NCI-H2227 treated with DMSO at 0.1 percent for 48 hours (cell line): ENCODE results near the gene MTREX.

Experiments
- DNase-seq: peaks from one replicate; lab custom pipeline; 2025; lab: John Stamatoyannopoulos, UW

The MTREX gene

DNA sequence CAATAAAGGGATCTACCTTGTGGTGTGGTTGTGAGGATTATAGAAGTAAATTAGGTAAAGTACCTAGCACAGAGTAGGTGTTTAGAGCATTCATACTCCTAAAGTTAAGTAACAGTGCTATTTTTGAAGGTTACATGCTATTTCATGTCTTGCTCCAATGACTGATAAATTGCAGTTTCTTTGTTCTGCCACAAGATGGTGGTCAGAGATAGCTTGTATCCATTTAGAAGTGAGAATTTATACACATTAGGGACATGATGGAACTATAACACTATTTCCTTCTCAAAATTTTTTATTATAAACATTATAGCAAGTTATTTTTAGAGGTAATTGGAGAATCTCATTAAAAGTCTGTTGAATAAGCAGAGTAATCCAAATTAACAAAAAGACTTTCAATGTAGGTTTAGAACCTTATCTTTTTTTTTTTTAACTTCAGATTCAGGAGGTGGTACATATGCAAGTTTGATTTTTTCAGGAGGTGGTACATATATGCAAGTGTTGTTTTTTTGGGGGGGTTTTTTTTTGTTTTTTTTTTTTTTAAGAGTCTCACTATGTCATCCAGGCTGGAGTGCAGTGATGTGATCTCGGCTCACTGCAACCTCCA is 17.1 kb downstream of the MTREX start:
- peak; percentile 2 for DNase-seq

DNA sequence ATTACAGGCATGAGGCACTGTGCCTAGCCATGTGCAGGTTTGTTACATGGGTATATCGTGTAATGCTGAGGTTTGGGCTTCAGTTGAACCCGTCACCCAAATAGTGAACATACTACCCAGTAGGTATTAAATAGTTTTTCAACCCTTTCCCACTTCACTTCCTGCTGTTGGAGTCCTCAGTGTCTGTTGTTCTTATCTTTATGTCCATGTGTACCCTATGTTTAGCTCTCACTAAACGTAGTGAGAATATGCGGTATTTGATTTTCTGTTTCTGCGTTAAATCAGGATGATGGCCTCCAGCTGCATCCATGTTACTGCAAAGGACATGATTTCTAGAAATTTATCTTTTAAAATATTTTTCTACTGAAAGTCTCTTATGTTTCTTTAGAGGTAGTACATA is 17.8 kb downstream of the MTREX start:
- no peak for DNase-seq

DNA sequence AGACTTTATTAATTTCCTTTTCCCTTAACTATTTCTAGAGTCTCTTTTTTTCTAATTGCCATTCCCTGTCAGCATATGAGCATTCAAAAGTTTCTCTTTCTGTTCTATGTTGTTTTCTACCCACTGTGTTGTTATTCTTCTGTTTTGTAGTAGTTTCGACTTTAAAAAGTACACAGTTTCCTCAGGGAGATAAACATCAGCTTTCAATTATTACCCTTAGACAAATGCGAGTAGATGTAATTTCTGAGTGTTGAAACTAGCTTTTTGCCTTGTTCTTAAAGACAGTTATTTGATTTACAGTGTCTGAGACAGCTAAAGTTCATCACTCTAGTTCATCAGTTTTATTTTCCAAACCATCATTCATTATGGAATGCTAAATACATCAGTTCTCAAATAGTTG is 19.5 kb downstream of the MTREX start:
- DNase-seq = no peak

DNA sequence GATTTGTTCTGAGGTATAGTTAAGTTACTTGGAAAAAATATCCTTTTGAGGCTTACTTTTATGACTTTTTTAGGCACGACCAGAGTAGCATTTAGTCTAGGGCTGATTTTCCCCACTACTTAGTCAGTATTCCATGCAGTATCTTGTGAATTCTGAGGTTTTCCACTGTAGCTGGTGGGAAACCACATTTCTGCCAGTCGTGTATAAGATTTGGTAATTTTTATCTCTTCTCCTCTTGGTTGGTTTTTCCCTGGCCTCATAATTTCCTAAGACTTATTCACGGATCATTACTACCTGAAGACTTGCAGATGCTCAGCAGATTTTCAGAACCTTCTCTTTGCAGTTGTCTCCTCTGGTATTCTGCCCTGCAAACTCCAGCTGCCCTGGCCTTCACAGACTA is 23.5 kb downstream of the MTREX start:
- DNase-seq = no peak

DNA sequence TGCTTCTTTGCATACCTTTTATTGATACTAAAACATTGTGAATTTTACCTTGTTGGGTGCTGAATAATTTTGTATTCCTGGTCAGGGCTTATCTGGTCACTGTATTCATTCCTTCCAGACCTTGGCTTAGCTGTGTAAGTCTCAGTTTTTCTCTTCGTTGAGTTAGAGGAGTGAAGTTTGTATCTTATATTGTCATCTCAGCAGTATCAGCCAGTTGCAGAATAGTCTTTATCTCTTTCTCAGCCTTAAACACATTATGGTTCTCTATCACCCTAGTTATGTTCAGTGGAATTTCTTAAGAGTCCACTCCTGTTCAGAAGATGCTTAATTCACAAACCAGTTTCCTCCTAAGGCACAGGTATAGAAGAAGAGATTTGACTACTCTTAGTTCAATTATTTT is 25.2 kb downstream of the MTREX start:
- no peak for DNase-seq

DNA sequence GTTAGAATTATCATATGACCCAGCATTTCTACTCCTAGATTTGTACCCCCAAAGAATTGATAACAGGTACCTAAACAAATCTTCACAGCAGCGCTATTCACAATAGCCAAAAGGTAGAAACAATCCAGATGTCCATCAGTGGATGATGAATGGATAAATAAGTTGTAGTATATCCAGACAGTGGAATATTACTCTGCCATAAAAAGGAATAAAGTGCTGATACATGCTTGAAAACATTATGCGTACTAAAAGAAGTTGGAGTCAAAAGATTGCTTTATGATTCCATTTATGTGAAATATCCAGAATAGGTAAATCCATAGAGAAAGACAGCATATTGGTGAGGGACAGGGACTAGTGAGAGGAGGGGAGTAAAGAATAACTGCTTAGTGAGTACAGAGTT is 26.0 kb downstream of the MTREX start:
- DNase-seq = no peak

DNA sequence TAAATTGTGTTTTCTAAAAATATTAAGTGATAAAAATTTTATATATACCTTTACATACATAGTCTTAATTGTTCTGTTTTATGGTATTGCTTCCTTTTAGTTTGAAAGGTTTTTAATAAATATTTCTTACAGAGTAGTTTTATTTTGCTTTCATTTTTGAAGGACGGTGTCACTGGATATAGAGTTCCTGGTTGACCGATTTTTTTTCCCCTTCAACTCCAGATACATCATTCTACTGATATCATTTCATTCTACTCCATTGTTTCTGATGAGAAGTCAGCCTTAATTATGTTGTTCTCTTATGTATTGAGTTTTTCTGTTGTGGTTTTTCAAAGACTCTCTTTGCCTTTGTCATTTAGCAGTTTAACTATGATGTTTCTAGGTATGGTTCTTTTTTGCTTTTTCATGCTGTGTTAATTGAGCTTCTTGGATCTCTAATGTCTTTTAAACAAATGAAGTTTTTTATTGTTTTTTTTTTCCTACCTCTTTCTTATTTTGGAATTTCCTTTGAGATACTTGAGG is 30.4 kb downstream of the MTREX start:
- DNase-seq = no peak

DNA sequence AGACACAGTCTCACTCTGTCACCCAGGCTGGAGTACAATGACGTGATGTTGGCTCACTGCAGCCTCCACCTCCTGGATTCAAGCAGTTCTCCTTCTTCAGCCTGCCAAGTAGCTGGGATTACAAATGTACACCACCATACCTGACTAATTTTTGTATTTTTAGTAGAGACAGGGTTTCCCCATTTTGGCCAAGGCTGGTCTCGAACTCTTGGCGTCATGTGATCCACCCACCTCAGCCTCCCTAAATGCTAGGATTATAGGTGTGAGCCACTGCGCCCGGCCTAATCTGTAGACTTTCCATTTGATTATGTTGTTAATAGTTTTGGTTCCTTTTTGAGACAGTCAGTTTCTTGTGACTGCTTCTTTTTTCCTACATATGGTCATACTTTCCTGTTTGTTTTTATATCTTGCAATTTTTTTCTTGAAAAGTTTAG is 31.0 kb downstream of the MTREX start:
- no peak for DNase-seq

DNA sequence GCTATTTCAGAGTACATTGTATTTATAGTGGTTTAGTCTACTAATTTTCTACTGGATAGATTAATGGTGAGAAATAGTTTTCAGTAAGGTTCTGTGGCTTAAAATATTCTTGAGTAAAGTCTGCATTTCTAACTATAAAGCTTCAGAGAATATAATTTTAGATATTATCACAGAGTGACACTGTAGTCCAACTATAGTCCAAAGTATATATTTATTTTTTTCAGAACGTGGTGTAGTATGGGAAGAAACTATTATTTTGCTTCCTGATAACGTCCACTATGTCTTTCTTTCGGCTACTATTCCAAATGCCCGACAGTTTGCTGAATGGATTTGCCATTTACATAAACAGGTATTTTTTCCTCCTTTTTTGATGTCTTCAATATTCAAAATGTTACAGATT is 35.3 kb downstream of the MTREX start:
- DNase-seq = no peak

DNA sequence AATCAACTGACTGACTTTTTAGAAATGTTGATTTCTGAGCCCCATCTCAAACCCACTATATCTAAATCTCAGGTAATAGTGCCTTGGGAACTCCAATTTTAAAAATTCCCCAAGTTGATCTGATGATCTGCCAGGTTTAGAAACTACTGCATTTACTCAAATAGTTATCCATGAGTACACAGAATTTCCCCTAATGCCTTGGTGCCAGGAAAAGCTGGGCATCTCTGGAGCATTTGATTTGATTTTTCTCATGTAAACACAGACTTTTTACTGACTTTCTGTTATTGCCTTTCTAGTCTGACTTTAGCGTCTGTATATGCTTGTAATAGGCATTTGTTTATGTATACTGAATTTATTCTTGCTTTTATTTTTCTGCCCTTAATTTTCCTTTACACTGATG is 35.8 kb downstream of the MTREX start:
- no peak for DNase-seq

DNA sequence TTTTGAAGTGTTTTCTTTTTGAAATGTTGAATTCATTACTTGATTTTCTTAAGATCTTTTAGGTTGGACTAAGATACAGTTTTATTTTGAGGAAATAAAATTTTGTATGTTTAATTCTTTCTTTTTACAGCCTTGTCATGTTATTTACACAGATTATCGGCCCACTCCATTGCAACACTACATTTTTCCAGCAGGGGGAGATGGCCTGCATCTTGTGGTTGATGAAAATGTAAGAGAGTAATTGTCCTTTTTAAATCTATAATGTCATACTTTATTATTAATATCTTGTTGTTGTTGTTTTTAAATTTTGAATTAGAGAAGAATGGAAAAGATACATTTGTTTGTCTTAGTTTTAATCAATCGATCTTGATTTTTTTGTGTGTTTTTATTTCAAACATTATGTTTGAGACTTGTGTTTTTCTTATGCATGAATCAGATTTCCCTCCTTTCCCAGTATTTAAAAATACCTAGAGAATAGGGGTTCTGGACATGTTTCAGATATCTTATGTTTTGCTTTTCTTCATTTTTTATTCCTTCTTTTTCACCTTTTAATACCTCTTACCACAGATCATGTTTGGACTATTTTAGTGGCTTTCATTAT is 36.7 kb downstream of the MTREX start:
- peak; percentile 21 for DNase-seq

DNA sequence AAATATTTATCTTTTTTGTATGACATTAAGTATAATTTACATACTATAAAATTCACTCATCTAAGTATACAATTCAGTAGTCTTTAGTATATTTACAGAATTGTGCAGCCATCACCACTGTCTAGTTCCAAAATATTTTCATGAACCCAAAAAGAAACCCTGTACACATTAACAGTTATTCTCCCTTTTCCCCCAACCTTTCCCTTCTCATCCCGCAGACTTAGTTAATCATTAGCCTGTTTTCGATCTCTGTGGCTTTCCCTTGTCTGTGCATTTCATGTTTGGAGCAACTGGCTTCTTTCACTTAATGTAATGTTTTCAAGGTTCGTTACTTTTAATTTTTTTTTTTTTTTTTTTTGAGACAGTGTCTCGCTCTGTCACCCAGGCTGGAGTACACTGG is 37.5 kb downstream of the MTREX start:
- no peak for DNase-seq

DNA sequence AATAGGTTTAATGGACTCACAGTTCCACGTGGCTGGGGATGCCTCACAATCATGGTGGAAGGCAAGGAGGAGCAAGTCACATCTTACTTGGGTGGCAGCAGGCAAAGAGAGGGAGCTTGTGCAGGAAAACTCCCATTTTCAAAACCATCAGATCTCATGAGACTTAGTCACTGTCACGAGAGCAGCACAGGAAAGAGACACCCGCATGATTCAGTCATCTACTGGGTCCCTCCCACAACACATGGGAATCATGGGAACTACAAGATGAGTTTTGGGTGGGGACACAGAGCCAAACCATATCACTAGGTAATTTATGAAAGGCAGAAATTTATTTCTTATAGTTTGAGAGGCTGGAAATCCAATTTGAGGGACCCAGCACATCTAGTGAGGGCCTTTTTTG is 40.0 kb downstream of the MTREX start:
- DNase-seq = no peak

DNA sequence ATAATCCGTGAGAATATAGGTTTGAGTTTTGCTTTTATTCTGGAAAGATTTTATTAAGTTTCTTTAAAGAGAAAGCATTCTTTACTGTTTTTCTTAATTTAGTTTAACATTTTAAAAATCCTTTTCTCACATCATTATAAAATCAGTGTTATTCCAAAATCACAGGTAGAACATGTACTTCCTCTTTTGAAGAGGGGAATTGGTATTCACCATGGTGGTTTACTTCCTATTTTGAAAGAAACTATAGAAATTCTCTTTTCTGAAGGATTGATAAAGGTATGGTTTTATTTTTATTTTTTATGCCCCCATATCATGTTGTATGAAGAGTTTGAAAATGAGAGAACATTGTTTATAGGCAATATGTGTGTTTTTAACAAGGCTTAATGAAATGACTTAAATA is 43.0 kb downstream of the MTREX start:
- no peak for DNase-seq

DNA sequence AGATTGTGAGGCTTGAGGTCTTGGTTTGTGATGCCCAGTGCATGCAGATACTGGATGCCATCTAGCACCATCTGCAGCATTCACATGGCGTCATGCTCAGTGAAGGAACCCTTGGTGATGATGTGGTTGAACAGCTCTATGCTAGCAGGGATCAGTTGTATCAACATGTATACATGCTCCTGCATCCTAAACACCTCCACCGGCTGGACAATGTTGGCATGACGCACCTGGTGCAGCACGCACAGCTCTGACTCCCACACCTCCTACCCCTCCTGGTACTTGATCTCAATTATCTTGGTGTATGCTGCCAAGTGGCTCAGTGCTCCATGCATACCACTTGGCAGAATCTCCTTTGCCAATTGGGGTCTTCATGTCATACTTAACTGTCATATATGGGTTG is 49.1 kb downstream of the MTREX start:
- no peak for DNase-seq

DNA sequence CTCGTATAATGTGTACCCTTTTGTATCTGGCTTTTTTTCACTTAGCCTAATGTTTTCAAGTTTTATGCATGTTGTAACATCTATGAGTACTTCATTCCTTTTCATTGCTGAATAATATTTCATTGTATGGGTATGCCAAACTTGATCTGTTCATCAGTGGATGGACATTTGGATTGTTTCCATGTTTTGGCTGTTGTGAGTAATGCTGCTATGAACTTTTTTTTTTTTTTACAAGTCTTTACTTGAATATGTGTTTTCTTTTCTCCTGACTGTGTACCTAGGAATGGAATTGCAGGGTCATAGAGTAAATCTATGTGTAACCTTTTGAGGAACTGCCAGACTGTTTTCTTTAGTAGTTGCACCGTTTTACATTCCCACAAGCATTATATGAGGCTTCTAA is 52.4 kb downstream of the MTREX start:
- DNase-seq = no peak

DNA sequence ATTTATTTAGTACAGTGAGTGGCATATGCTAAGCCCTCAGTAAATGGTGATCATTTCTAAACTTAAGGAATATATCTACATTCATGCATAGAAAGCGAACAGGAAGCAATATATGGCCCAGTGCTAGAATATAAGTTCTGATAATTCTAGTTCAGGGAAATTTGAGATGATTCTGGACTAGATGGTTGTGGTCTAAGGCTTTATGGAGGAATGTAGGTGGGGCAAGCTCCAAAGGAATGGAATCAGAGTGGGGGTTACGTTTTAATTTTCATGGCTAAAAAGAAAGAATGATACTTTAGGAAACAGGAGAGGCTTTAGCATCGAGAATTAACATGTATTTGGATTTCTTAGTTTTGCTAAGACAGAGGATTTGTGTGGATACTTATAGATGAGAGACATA is 56.1 kb downstream of the MTREX start:
- no peak for DNase-seq

DNA sequence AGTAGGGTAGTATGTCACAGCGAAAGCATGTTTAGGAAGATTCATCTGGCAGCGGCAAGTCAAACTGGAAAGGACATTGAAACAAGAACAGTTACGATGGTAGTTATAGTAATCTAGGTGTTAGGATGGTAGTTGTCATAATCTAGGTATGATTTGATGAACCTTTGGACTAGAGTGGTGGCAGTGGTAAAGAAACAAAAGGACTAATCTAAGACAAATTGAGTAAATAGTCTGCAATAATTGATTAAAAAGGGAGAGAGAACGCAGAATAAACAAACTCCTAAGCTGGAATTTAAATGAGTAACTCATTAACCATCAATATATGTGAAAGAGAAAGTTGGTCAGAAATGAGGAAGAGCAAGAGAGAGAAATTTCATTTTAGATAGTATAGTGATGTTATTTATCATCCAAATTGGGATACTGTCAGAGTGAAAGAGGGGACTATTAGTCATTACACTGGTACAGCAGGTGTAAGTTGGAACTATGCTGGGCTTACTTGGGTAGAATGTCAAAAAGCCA is 56.8 kb downstream of the MTREX start:
- no peak for DNase-seq

DNA sequence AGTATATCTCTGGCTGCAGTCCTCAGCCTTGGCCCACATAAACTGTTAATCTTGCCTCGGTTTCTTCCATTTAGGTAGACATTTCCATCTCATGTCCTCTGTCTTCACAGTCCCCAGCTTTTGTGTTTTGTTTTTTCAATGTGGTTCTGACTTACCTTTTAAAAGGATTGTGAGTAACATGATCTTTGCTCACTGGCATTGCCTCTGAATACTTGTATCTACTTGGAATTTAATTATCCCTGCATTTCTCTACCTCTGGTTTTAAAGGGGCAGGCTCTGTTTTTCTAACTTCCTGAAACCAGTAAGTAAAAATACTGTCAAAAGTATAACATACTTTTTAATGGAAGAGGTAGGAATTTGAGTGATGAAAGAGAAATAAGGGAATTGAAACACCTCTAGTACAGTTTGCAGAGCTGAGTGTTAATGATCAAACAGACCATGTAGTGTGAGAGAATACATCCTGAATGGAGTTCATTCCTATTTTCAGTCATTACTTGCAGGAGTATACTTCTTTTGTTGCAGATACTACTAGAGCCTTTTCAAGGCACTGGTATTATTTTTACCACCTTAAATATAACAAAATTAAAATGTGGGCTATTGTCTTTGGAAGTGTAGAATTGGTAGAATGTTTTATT is 62.6 kb downstream of the MTREX start:
- no peak for DNase-seq

DNA sequence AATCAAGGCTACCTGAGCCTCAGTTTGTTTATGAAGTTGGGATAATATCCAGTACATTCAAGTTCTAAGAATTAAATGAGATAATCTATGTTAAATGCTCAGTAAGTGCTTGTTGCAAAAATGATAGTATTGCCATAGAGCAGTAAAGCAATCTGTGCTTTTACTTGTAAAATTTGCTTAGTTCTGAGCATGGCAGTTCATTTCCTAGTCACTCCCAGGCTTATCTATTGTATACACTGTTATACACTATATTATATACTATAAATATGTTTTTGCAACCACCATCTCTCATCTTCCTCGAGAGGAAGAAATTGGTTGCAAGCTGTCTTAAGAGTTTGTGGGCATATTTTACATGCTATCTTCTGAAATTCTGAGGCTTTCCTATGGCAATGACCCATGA is 63.4 kb downstream of the MTREX start:
- no peak for DNase-seq

DNA sequence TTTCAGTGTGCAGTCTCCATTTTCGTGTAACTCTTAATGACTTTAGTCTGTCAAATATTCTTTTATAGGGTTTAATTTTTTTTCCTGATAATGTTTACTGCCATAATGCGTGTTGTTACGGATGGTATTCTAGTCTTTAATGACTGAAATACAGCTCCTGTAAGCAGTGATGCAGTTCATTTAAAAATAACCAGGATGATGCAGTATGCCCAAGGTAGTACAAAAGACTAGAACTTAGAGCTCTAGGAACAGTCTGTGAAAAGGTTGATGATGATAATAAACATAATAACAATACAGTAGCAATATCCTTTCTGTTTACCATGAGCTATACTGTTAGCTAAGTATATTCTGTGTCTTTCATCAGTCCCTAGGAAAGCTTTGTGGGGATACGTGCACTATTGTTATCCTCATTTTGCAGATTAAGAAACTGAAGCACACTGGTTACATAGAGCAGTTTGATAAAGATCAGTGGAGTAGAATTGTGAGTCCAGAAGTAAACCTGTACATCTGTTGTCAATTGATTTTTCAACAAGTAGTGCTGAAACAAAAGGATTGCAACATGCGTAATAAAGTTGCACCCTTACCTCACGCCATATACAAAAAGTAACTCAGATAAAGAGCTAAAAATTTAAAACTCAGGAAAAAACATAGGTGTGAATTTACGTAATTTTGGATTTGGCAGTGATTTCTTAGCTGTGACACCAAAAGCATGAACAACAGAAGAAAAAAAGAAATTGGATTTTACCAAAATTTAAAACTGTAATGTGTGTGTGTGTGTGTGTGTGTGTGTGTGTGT is 64.5 kb downstream of the MTREX start:
- DNase-seq = no peak

DNA sequence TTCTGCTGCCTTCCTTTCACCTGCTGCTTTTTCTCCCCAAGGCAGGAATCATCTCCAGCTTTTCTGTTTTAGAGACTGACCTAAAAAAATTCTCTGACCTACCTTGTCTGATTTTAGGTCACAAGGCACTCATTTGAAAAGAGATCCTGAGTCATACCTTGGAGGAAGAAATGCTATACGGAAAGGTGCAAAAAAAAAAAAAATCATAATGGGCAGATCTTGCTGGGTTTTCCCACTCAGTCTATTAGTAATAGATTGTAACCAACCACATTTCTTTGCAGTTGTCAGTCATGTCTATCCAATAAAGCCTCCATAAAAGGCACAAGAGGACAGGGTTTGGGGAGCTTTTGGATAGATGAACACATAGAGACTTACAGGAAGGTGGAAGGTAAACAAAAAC is 70.0 kb downstream of the MTREX start:
- DNase-seq = no peak

DNA sequence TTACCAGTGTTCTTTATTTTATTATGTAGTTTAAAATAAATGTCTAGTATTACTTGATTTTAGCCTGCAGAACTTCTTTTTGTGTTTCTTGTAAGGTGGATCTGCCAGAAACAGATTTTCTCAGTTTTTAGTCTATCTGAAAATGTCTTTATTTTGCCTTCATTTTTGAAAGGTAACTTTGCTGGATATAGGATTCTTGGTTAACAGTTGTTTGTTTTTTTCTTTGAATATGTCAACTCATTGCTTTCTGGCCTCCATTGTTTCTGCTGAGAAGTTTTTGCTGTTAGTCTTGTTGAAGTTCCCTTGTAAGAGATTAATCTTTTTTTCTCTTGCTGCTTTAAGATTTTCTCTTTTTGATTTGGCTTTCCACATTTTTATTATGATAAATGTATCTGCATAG is 75.5 kb downstream of the MTREX start:
- no peak for DNase-seq
